ENCODE measurements around the gene OSER1.
"Not testable (repeated sequence)": the region's sequence is repeated elsewhere in the genome, so short reads cannot be mapped to it uniquely, and the experiment has no call there.

The OSER1 gene

DNA sequence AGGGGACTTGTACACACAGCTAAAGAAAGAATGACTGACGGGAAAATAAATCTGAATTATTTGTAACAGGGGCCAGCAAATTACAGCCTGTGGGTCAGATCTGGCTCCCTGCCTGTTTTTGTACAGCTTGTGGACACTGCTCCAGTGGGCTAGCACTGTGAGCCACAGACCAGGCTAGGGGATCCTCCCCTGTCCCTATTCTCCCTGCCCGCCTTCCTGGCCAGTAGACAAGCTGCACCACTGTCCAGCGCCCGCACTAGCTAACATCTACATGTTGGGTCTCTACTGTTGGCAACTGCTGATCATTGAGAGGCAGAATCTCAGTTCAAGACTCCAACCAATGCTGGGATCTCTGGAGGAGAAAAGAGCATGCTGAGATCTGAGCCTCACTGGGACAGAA, 10.7 kb downstream of the OSER1 start:
- DNase-seq: no peak

DNA sequence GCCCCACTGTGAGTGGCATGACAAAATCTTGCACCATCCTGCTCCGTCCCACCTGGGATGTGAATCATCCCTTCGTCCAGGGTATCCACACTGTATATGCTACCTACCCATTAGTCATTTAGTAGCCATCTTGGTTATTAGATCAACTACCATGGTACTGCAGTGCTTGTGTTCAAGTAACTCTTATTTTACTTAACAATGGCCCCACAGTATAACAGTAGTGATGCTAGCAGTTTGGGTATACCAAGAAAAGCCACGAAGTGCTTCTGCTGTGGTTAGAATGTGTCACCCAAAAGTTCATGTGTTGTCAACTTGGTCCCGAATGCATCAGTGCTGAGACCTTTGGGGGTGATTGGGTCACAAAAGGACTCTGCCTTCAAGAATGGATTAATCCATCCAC, 11.7 kb downstream of the OSER1 start:
- no peak for DNase-seq

DNA sequence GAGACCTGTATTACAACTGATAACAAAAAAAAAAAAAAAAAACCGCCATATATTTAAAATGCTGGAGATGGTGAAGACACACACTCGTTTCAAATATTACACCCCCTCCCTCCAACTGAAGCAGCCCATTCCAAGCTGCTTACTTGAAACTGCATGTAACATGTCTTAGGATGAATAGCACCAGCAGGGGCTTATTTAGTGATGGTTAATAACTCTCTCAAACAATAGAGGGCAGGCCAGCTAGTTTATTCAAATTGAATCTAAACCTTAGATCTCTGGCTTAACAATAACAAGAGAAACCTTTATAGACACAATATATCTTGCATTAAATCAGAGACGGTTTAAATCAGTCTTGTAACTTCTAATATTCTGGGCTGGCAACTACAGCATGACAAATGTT, 14.3 kb downstream of the OSER1 start:
- peak in 1 of 2 experiments; percentile 29 for DNase-seq

DNA sequence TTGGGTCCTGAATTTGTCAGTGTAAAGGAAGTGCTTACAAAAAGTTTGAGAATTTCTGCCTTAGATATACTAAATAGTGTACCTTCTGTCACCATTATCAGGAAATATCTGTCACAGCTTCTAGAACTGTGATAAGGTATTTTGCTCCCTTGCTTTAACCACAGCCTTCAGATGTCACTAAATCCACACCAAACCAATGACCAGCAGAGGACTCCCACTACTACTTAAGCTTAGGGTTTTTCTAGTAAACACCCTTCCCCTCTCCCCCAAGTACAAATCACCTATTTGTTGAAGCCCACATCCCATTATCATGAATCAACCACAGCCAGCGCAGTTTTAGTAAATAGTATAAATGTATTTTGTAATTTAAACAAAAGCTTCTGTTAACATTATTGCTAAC, 15.0 kb downstream of the OSER1 start:
- DNase-seq: no peak

DNA sequence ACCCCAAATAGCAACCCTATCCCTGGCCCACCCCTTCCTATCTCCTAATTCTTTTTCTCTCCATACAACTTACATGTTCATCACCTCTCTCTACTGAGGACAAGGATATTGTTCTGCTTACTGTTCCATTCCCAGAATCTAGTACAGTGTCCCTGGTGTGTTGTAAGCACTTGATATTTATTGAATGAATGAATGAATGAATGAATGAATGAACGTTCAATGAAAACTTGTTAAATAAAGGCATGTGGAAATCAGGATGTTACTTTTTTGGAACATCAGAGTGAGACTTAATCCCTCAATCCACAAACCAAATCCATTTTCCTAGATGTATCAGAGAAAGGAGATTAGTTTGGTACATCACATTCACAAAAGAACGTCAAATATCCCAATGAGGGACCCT, 16.8 kb downstream of the OSER1 start:
- no peak for DNase-seq

DNA sequence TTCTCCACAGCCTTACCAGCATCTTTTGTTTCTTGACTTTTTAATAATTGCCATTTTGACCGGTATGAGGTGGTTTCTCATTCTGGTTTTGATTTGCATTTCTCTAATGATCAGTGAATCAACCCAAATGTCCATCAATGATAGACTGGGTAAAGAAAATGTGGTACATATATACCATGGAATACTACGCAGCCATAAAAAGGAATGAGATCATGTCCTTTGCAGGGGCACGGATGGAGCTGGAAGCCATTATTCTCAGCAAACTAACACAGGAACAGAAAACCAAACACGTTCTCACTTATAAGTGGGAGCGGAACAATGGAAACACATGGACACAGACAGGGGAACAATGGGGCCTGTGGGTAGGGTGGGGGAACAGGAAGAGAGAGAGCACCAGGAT, 18.9 kb downstream of the OSER1 start:
- not testable (repeated sequence) for DNase-seq

DNA sequence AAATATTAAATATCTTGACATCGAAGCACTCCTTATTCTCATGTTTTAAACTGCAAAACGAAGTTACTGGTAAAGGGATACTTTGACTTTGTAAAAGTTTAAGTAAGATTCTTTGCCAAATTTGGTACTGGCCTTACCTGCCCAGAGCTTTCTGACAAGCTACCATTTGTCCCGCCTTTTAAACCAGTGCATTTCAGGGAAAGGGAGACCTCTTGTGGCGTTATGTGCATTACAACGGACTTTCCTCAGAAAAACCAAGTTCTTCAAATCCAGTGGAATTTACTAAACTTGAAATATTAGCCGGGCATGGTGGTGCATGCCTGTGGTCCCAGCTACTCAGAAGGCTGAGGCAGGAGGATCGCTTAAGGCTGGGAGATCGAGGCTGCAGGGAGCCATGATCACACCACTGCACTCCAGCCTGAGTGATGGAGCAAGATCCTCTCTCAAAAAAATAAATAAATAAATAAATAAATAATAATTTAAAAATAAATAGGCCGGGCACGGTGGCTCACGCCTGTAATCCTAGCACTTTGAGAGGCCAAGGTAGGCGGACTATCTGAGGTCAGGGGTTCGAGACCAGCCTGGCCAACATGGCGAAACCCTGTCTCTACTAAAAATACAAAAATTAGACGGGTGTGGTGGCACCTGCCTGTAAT, 20.2 kb downstream of the OSER1 start:
- peak; percentile 49 to 68 for DNase-seq

DNA sequence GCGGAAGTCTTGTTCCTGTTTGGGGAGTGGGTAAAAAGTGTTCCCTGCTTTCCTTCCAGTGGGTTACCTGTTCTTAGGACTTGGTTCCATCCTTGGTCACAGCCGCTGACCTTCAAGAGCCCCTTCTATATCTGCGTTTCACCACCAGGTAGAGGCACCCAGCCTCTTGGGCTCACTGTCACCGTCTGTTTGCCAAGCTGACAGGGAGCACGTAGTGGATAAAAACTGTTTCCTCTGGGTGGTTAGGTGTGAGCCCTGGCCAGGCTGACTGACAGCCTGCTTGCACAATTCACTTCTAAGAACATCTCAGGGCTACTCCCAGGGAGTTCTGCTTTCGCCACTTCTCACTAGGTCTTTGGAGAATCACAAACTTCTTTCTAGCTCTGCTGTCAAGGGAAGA, 21.8 kb downstream of the OSER1 start:
- no peak for DNase-seq

DNA sequence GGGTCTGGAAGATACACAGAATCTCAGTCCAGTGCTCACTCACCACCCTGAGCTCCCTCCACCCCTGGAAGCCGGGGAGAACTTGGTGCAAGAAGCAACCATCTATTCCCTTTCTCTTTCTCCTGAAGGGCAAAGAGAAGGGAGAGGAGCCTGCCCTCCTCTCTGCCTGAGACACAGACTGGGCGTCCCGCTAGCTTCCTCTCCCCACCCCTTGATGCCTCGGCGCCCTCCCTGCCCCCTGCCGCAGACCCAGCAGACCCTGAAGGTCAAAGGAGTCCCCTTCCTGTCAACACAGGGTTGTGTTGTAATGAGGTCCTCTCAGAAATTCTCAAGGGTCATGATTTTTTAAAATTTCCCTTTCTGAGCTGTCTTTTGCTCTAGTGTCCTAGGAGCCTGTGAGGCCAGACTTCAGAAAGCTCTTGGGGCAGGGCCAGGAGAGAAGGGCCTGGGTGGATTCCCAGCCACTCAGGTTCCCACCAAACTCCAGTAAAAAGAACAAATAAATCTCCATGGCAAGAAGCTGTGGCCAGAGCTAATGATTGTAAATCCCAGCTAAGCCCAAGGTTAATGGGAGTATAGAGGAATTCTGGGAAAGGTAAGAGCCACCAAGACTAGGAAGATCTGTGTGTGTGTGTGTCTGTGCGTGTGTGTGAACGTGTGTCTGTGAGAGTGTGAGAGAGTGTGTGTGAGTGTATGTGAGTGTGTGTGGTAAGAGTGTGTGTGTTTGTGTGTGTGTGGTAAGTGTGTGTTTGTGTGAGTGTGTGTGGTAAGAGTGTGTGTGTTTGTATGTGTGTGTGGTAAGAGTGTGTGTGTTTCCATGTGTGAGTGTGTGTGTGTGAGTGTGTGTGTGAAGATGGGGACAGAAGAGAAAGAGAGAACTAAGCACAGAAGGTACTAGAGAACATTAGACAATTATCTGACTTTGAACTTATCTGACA, 22.5 kb downstream of the OSER1 start:
- DNase-seq: no peak

DNA sequence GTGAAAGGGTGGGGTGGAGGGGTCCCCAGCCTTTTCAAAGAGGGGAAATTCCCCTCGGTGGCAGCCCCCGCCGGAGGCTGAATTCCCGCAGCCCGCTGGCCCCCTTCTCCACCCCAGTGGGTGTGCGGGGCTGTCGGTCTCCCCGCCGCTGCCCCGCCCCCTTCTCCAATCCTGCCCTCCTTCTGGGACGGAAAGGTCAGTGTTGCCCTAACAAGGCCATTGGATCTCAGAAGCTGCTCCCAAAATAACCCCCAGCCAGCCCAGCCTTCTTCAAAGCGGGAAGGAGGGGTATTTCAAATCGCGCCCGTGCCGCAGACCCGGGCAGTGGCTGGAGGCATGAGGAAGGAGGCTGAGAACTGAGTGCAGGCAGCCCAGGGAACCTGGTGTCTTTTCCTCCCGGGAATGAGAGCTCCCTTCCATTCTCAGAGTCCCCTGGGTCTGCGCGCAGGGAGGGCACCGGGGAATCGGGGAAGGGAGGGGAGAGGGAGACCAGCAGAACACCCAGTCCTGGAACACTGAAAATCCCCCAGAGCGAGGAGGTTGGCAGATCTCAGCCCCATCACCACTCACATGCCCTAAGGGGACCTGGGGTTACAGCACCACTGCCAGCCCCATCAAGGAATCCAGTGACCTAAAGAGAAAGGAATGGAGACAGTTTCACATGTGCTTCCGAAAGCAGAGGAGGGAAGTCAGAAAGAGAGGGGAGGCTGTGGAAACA, 23.4 kb downstream of the OSER1 start, which contains the start of gene JPH2:
Gene JPH2, minus strand, starts transcription at position 135 of the 718 bp plus-strand sequence. CDS start 483 bp downstream, outside the sequence.
- peak; percentile 41 to 76 for DNase-seq

DNA sequence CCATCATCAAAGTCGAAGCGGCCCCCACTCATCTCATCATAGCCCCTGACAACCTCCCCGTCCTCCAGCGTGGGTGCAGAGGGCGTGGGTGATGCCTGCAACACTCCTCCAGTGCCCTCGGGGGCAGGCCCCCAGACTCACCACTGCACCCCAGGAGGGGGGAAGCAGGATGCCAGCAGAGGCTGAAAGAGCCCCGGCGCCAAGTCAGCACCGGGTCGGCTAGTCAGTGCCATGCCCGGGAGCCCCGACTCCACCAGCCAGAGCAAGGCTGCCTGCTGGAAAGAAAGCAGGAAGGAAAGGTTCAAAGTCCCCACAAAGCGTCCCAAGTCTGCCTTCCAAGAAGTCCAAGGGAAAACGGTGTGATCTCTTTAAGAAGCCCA, 23.9 kb downstream of the OSER1 start:
- DNase-seq: no peak

DNA sequence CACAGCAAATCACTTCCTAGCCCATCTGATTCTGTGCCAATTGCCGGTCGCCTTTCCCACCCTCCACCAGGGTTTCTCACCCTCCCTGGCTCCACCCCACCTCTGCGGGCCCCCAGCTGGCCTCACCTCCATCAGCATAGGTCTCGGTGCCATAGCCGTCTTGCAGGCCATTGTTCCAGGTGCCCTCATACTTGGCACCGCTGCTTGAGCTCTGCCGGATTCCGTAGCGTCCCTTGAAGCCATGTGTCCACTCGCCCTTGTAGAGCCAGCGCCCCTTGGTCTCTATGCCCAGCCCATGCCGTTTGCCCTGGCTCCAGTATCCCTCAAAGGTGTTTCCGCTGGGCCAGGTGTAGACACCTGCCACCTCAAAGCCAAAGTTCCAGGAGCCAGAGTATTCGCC, 24.4 kb downstream of the OSER1 start:
- no peak for DNase-seq

DNA sequence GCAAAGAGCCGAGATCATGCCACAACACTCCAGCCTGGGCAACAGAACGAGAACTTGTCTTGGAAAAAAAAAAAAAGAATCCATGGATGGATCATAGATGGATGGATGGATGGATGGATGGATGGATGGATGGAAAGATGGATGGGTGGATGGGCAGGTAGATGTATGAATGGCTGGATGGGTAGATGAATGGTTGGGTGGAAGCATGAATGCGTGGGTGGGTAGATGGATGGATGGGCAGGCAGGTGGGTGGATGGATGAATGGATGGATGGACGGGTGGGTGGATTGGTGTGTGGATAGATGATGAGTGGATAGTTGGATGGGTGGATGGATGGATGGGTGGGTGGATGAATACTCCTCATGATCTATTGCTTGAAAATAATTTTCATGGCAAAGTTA, 25.0 kb downstream of the OSER1 start:
- no peak for DNase-seq

DNA sequence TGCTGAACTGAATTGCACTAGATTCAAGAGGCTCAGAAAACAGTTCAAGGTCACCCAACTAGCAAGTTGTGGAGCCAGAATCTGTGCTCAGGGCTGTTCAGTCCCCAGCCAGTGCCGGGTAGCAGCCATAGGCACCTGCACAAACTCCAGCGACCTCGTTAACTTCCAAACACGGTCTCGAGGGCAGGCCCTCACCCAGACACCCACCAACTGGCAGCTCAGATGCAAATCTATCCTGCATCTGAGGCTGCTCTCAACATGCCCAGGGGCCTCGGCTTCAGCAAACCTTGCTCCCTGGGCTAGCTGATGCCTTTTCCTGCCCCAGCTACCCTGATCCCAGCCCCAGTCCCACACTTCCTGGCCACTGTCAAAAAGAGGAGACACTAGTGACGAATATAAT, 27.3 kb downstream of the OSER1 start:
- DNase-seq: no peak

DNA sequence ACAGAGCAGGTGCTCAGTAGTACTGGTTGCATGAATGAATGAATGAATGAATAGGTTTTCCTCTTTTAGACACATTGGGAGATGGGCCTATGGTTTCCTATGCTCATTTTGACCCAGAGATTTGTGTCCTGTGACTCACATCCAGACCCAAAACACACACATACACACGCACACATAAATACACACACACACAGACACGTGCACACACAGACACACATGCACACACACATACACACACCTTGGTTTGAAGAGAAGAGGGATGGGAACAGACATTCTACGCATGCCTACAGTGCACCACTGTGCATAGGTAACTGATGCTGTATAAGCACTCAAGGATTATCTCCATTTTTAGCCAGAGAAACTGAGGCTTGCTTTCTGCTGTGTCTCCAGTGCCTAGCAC, 27.7 kb downstream of the OSER1 start:
- DNase-seq: no peak

DNA sequence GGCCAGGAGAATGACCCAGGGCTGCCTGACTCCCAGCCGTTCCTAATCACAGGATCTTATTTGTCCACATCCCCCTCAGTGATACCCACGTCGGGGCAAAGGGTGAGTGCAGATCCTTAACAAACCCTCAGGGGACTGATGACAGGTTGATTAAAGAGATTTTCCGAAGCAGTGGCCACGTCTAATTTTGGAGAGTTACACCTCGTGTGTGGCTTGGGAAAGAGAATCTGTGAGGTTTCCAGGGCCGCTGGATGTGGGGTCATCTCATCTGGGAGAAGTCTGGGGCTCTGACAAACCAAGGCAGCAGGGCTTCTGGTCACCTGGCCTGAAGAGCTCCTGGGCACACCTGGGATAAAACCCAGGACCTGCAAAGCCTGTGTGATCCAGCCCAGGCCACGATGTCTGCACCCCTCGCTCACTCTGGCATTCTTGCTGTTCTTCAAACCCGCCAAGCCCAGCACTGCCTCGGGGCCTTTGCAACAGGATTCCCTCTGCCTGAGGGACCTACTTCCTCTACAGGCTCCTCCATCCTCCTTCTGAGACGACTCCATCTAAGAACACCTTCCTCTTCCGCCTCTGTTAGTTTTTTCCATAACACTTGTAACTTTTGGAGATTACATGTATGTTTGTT, 28.3 kb downstream of the OSER1 start:
- DNase-seq: no peak

DNA sequence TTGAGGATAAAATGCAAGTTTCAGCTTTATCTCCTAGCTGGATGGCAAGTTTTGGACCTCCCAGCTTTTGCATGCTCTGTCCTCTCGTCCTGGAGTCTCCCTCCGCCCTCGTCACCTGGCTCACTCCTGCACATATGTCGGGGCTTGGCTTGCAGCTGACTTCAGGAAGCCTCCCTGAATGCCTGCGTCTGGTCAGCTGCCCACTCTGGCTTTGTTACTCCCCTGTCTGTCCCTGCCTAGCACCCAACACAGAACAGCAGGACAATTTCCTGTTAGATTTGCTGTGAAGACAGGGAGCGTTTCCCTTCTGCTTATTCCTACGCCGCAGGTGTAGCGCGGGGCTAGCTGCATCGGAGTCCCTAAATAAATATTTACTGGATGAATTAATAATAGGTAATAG, 29.0 kb downstream of the OSER1 start:
- DNase-seq: no peak

DNA sequence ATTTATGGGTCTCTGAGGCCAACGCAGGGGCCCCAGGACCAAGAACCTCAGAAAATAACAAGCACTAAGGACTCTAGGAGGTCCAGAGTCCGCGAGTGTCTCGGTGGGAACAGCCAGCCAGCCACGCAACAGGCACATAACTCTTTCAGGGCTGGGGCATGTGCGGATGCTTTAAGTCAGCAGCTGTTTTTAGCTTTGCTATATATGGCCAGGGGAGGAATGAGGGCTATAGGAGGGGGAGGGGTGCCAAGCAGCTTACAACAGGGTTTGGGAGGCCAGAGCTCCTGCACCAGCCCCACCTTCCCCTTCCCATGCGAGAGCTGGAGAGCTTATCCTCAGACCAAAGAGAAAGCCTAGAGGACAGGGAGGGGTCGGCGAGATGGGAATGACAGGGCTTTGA, 29.8 kb downstream of the OSER1 start:
- no peak for DNase-seq

DNA sequence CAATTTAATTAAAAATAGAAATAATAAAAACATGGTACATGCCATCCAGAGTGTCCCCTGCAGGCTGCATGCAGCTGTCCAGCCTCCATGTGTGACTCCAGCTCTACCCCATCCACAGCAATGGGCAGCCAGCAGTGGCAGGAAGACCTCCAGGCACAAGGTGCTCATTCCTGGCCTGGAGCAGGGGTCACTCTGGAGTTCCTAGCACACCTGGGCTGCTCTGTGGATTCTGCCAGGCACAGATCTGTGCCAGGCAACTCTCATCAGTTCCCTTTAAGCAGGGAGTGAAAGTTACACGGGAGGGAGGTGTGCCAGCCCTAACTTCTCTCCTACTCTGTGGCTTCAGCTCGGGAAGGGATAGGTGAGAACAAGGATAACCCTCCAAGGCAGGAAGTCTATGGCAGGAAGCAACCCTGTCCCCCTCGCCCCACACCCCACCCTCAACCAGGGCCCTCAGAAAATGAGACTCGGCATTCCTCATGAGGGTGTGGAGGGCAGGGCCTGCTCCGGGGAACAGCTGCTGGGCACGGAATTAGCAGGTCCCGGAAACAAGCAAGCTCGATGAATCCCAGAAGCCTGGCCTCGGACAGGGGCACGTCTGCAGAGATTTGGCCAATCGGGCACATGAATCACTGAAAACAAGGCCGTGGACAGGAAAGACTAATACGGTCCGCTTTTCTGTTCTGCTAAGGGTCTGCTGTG, 33.6 kb downstream of the OSER1 start:
- DNase-seq: no peak

DNA sequence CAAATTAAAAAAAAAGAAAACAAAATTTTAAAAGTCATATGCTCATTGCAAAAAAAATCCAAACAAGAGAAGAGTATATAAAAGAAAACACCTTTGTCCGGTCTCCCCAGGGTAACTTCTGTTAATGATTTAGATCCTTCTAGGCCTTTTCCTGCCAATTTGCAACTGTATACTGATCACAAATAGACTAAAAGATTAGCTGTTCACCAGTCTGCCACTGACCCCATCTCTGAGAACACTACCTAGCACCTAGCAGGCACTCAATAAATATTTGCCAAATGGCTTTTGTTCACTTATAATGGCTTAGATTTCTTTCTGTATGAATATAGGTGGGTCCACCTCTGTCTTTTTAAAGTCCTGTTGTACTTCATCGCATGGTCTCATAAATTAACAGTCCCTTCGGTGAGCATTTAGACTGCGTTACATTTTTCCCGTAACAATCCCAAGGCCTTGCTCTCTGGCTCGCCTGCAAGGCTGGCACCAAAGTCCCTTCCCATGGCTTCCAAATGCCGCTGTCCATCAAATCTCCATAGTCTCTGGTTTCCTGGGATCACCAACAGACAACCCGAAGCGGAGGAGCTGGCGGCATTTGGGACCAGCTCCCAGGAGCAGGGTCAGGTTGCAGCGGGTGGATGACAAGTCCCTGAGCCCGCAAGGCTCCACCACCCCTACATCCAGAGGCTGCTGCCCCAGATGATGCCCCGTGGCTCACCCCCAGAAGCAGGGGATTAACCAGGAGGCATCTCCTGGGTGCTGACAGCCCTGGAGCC, 35.4 kb downstream of the OSER1 start:
- DNase-seq: no peak

DNA sequence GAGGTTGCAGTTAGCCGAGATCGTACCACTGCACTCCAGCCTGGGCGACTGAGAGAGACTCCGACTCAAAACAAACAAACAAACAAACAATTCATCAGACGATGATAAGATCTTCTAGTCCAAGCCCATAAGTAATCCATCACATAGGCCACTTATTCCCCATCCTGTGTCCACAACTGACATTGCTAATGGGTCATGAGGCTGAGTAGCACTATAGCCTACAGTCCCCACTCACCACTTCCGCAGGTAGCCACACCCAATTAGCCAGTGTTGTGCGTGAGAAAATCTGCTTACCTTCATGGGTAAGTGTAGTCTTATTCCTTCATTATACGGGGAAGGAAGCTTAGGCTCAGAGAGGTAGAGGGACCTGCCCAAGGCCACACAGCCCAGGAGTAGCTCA, 36.7 kb downstream of the OSER1 start:
- DNase-seq: no peak

DNA sequence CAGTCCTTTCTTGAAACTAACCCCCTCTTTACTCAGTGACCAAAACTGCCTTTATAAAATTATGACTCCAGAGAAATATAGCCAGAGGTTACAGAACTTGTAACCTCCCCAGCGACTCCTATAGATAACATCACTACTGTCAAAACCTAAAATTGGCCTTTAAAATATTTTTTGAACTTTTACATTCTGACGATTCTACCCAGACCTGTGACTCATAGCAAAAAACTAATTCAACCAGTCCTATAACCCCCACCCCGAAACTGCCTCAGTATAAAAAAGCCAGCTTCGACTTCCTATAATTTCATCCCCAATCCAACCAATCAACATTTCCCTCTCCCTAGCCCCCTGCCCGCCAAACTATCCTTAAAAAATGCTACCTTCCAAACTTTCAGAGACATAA, 37.5 kb downstream of the OSER1 start:
- no peak for DNase-seq
